GM23338 (cell line): ENCODE results near the gene ABAT. TPM values are rescaled to one million over a fixed set of nuclear protein-coding genes. Genes with fewer than 3 reads are reported as not detected.

Experiments used
- REST ChIP-seq: IDR thresholded peaks from one replicate; pipeline ENCODE4 v1.6.1; 2018; ENCODE audit warnings: antibody characterized with exemption; ENCODE audit not compliant: unreplicated experiment
- polyA plus RNA-seq: library from polyadenylated mRNA; unstranded; fragments of >200 nt; fragmentation: Nextera tagmentation; extraction: Ambion mirVana; gene quantifications from 2 replicates; pipeline ENCODE4 v1.2.1, GENCODE V29; 2016
- total RNA-seq: library from RNA; depleted of rRNA; stranded (reverse); fragments of >200 nt; shearing (Covaris generic); gene quantifications from 2 replicates; pipeline ENCODE4 v1.2.3, GENCODE V29; 2014
- TF ChIP-seq, protein P1 (sequence below), 2 experiments: fragments of 200-600 bp in 1 of 2; sonication (generic) in 1 of 2; conservative IDR thresholded peaks; 2 replicates each; pipeline versions ENCODE4 v1.5.1 to v1.6.1; 2016 to 2017; ENCODE audit warnings: antibody characterized with exemption in 2 of 2, low read depth in 2 of 2, mild to moderate bottlenecking in 2 of 2, moderate library complexity in 1 of 2
- TF ChIP-seq, protein P2 (sequence below): fragments of 250-450 bp; sonication (Bioruptor Pico); IDR thresholded peaks from 2 replicates; pipeline ENCODE4 v1.5.0; 2020; ENCODE audit warnings: mild to moderate bottlenecking, moderate library complexity

ABAT gene
- total and polyA plus RNA-seq, 2 experiments from 2014 or later = 4.4 to 8.8 TPM

DNA sequence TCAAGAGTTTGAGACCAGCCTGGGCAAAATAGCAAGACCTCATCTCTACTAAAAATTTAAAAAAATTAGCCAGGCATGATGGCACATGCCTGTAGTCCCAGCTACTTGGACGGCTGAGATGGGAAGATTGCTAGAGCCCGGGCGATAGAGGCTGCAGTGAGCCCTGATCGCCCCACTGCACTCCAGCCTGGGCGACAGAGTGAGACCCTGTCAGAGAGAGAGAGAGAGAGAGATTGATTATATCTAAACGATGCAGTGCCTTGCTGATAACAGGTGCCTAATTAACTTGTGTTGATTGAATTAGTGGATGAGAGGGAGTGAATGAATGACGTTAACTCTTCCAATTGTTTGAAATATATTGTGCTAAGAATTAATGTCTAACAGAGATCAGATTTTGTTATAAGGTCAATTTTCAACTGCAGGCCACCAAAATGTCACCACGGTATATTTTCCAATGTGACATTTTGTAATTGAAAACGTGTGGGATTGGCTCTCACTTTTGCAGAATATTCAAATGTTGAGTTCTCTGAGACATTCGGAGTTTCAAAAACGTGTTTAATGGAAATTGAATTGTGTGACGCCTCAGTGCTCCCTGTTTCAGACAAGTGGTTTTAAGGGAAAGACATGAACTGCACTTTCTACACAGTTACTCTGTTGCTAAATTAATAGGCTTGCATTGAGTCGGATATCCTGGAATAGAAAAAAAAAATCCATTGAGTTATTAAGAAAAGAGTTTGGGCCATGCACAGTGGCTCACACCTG, 53.6 kb downstream of the ABAT start (continued):
- TF ChIP-seq, protein P1, sequence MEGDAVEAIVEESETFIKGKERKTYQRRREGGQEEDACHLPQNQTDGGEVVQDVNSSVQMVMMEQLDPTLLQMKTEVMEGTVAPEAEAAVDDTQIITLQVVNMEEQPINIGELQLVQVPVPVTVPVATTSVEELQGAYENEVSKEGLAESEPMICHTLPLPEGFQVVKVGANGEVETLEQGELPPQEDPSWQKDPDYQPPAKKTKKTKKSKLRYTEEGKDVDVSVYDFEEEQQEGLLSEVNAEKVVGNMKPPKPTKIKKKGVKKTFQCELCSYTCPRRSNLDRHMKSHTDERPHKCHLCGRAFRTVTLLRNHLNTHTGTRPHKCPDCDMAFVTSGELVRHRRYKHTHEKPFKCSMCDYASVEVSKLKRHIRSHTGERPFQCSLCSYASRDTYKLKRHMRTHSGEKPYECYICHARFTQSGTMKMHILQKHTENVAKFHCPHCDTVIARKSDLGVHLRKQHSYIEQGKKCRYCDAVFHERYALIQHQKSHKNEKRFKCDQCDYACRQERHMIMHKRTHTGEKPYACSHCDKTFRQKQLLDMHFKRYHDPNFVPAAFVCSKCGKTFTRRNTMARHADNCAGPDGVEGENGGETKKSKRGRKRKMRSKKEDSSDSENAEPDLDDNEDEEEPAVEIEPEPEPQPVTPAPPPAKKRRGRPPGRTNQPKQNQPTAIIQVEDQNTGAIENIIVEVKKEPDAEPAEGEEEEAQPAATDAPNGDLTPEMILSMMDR (conservative IDR thresholded peaks at IDR 0.05; ENCODE audit: low read depth in 2 of 2) = no peak
- TF ChIP-seq REST = no peak
- TF ChIP-seq, protein P2, sequence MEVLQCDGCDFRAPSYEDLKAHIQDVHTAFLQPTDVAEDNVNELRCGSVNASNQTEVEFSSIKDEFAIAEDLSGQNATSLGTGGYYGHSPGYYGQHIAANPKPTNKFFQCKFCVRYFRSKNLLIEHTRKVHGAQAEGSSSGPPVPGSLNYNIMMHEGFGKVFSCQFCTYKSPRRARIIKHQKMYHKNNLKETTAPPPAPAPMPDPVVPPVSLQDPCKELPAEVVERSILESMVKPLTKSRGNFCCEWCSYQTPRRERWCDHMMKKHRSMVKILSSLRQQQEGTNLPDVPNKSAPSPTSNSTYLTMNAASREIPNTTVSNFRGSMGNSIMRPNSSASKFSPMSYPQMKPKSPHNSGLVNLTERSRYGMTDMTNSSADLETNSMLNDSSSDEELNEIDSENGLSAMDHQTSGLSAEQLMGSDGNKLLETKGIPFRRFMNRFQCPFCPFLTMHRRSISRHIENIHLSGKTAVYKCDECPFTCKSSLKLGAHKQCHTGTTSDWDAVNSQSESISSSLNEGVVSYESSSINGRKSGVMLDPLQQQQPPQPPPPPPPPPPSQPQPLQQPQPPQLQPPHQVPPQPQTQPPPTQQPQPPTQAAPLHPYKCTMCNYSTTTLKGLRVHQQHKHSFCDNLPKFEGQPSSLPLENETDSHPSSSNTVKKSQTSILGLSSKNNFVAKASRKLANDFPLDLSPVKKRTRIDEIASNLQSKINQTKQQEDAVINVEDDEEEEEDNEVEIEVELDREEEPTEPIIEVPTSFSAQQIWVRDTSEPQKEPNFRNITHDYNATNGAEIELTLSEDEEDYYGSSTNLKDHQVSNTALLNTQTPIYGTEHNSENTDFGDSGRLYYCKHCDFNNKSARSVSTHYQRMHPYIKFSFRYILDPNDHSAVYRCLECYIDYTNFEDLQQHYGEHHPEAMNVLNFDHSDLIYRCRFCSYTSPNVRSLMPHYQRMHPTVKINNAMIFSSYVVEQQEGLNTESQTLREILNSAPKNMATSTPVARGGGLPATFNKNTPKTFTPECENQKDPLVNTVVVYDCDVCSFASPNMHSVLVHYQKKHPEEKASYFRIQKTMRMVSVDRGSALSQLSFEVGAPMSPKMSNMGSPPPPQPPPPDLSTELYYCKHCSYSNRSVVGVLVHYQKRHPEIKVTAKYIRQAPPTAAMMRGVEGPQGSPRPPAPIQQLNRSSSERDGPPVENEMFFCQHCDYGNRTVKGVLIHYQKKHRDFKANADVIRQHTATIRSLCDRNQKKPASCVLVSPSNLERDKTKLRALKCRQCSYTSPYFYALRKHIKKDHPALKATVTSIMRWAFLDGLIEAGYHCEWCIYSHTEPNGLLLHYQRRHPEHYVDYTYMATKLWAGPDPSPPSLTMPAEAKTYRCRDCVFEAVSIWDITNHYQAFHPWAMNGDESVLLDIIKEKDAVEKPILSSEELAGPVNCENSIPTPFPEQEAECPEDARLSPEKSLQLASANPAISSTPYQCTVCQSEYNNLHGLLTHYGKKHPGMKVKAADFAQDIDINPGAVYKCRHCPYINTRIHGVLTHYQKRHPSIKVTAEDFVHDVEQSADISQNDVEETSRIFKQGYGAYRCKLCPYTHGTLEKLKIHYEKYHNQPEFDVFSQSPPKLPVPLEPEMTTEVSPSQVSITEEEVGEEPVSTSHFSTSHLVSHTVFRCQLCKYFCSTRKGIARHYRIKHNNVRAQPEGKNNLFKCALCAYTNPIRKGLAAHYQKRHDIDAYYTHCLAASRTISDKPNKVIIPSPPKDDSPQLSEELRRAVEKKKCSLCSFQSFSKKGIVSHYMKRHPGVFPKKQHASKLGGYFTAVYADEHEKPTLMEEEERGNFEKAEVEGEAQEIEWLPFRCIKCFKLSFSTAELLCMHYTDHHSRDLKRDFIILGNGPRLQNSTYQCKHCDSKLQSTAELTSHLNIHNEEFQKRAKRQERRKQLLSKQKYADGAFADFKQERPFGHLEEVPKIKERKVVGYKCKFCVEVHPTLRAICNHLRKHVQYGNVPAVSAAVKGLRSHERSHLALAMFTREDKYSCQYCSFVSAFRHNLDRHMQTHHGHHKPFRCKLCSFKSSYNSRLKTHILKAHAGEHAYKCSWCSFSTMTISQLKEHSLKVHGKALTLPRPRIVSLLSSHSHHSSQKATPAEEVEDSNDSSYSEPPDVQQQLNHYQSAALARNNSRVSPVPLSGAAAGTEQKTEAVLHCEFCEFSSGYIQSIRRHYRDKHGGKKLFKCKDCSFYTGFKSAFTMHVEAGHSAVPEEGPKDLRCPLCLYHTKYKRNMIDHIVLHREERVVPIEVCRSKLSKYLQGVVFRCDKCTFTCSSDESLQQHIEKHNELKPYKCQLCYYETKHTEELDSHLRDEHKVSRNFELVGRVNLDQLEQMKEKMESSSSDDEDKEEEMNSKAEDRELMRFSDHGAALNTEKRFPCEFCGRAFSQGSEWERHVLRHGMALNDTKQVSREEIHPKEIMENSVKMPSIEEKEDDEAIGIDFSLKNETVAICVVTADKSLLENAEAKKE = no peak
